EH (cell line): ENCODE data around the gene MED19.
"Not testable (repeated sequence)": the region's sequence is repeated elsewhere in the genome, so short reads cannot be mapped to it uniquely, and the experiment has no call there.

ENCODE experiments used
- DNase-seq: peaks from one replicate; pipeline ENCODE4 v3.0.0-alpha.2; 2015; ENCODE audit warnings: low read depth

The MED19 gene

DNA sequence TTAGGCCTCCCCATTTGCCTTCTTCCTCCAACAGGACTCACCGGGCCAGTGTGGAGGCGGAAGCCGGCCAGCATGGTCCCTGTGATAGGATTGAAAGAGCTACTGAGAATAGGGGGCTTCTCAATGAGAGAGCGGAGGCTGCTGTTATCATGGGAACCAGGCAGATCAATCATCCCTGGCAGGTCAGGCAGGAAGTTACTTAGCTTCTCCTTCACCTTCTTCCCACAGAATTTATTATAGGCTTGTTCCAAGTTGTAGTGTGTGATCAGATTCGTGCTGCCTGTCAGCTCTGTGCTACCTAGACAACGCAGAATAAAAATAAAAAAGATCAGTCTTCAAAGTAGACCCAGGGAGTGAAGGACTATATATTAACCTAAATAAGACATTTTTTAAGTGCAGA is 7.1 kb downstream of the MED19 start:
- DNase-seq, result no peak

DNA sequence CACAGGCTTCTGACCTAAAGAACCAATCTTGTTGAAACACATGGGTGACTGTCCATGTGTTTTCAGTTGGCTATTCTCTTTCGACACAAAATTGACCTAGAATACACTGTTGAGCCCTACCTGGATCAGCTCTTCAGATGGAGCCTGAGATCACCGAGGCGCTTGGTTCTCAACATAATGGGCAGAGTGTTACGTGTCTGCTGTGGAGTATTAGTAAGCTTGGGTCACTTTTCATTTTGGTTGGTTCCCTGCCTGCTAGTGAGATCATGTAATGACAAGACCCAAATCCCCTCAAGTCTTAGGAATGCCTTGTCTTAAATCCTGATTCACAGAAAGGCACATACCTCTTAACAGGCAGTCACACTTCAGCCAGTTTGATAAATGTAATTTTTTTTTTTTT is 8.7 kb downstream of the MED19 start:
- DNase-seq, result no peak

DNA sequence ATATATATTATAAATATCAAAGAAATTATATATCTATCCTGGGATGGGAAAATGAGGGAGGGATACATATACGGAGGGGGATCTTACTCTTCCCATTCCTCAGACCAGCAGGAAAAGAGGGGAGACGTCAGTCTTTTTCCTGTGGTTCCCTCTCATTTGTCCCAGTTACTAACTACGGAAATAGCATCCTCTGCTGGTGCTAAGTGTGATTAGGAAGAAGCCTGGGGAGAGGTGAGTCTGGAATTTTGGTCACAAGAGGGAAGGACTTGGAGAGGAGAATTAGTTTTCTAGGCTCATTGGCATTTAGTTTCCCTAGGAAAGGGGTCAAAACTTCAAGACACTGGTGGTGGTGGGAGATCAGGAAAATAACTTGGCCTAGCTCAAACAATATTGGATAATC is 11.6 kb downstream of the MED19 start:
- no peak for DNase-seq

DNA sequence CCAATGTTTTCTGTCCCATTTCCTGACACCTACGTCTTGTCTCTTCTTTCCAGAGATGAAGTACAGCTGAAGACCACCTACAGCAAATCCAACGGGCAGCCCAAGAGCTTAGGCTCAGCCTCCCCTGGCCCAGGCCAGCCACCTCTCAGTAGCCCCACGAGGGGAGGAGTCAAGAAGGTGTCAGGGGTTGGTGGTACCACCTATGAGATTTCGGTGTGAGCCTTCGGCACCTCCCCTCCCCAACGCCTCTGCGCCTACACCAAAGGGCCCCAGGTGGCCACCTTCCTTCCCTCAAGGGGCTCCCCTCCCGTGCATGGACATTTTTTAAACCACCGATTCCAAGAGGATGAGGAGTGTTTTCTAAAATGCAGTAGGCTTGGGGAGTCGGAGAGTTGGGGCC is 12.2 kb downstream of the MED19 start:
- no peak for DNase-seq

DNA sequence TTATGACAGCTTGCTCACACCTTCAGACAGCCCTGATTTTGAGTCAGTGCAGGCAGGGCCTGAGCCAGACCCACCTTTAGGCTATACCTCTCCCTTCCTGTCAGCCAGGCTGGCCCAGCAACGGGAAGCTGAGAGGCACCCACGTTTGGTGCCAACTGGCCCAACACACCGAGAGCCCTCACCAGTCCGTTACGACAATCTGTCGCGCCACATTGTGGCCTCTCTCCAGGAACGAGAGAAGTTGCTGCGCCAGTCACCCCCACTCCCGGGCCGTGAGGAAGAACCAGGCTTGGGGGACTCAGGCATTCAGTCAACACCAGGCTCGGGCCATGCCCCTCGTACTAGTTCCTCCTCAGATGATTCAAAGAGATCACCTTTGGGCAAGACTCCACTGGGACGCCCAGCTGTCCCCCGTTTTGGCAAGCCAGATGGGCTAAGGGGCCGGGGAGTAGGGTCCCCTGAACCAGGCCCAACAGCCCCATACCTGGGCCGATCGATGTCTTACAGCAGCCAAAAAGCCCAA is 13.1 kb downstream of the MED19 start:
- DNase-seq, result no peak

DNA sequence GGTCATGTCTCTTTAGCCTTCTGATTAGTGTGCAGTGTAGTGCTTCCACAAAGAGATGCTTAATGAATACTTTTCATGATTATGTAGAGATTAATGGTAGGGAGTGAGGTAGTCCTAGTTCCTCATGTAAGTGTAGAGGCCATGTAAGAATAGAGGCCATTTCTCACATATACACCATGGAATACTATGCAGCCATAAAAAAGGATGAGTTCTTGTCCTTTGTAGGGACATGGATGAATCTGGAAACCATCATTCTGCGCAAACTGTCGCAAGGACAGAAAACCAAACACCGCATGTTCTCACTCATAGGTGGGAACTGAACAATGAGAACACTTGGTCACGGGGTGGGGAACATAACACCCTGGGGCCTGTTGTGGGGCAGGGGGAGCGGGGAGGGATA is 21.5 kb downstream of the MED19 start:
- not testable (repeated sequence) for DNase-seq

DNA sequence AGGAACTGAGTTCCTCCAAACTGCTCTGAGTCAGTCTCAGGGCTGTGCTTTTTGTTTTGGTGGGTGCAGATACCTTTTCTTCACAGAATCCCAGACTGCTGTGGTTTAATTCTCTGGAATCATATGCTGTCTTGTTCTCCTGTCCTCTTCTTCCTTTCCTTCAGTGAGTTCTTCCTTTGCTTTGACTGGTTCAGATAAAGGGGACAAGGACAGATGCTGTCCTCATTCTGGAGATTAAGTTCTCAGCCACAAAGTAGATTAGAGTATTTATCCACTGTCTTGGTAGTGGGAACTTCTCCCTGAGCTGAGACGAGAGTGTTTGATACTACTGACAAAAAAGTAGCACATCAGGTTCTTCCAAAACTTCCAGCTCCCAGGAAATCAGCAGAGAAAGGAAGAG is 30.8 kb downstream of the MED19 start:
- no peak for DNase-seq

DNA sequence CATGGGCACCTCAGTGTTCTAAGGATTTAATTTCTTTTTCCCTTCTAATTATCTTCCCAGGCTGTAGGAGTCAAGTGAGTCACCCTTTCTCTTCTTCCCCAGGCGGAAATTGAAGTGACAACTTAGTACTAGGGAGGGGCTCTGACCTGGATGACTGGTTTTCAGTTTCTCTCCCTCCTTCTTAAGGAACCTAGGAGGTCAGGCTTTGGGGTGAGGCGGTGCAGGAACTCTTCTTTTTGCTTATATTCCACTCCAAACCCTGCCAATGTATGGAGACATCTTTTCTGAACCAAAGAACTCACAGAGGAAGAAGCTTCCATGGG is 31.5 kb downstream of the MED19 start:
- DNase-seq, result peak; percentile 59

DNA sequence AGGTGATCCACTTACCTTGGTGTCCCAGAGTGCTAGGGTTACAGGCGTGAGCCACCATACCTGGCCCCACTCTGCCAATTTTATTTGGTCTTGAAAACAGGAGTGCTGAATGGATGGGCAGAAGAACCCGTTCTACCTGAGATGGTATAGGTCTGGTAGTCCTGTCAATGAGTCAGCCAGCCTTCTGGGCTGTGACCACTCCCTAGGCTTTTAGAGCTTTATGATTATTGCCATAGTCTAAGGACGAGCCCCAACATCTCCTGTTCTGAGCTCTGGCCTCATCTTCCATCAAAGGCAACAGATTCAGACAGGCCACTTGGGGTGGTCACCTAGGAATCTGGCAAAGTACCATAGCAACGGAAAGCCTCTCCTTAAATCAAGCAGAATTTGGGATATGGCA is 32.6 kb downstream of the MED19 start:
- no peak for DNase-seq

DNA sequence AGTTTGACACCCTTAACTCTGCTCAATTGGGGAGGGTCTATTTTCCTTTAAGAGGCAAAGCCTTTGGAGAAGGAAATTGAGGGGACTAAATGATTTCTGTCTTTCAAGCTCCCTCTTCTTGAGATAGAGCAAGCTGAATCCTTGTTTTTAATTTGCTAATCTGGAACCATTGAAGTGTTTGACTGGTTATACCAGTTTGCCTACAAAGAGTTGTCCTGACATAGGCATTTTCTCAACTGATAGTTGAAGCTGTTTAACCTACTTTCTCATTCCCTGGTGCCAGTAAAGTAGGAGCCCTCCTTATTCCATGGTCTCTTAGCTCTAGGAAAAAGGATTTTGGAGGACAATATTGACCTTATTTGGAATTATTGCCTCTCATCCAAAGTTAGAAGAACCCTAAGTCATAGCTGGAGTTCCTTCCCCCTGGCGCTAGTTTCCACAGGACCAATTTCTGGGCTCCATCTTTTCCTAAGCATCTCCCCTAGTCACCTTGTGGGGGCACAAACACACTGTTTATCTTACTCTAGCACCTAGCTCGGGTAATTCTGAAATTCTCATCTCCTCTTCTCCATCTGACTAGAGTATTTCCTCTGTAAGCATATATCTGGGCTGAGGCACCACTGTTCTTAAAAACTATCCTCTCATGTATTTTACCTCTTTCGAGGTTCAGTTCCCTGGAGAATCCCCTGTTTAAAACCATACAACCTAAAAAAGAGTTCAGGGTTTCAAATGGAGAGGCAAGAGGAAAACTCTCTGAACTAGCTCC is 36.7 kb downstream of the MED19 start:
- DNase-seq, result no peak

DNA sequence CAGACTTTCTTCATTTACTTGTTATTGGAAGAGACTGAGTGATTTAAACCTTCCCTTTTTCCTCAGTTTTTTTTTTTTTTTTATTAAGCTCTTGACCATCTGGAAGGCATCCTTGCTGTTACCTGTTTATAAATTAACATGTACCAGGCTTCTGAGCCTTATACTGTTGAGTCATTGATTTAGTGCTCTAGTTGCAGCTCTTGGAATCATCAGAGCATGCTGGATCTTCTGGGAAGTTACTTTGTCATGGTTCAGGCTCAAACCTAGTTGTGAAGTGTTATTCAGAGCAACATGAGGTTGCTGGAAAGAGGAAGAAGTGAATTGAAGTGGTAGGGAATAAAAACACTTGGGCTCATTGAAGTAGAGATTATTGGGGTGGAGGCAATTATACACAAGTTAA is 37.8 kb downstream of the MED19 start:
- DNase-seq, result no peak

DNA sequence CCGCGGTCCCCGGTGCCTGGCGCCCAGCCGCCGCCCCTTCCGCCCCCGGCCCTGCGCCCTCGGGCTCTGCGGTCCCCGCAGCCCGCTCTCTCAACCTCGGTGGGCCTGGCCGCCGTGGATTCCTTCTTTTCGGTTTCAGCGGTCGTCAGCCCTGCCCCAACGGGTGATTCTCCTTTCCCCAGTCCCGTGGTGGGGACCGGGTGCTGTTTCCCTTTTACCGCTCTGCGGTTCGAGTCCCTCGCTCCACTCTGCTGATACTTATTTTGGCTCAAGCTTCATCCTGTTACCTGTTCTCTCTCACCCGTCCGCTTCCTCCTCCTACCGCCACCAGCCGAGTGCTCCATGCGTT is 43.6 kb downstream of the MED19 start:
- DNase-seq, result peak; percentile 22

DNA sequence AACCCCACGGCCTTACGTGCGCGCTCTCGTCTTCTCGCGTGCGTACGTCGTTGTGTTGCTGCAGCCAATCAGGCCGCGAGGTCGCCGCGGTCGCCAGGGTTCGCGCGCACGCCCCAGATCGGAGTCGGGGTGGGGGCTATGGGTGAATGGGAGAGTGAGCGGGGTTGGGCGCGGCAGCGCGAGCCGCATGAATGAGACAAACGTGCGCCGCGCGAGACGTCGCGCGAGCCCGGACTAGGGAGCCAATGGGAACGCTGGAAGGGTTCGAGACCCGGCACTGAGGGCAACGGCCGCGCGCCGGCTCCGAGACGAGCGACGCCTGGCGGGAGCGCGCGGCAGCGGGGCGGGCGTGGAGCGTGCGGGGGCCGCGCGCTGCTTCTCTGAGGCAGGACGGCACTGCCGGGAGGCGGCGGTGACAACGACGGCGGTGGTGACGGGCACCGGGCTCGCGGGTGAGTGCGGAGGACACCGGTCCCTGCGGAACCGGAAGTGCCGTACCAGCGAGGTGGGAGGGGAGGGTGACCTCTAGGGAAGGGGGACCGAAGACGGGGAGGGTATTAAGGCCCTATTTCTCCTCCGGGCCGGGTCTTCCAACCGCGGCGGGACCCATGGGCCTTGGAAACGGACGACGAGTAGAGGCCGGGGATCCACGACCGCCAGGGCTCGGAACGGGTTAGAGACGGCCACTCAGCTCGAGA is 44.1 kb downstream of the MED19 start, which contains the start of gene ZDHHC5:
ZDHHC5 (plus strand) TSS at position 379 of the 698 bp plus-strand sequence. CDS start 4,977 bp downstream, outside the sequence.
- peak; percentile 99 for DNase-seq

DNA sequence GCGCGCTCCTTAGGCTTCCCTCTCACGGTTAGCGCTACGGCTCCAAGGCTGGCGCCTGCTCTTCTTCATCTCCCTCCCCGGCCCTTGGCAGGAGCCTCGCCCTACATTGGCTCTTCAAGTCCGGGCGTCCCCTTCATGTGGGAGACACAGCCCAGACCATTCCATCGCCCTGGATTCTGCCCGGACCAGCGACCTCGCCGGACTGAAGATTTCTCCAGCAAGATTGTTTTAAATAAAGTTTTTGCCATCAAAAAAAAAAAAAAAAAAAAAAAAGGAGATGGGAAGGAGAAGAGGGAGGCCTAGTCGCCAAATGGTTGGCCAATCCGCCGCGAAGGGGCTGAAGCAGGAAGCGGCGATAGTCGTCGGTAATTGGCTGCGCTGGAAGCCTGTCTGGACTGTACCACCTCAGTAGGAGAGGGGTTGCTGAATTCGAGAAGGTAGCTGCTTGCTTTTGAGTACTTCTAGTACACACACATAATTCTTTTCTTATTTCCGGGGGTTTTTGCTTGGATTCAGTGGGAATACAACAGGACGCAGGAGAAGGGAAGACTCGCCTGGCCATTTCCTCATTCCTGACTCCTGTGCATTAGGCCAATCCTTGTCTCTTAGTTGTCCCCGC is 44.8 kb downstream of the MED19 start:
- peak; percentile 99 for DNase-seq

DNA sequence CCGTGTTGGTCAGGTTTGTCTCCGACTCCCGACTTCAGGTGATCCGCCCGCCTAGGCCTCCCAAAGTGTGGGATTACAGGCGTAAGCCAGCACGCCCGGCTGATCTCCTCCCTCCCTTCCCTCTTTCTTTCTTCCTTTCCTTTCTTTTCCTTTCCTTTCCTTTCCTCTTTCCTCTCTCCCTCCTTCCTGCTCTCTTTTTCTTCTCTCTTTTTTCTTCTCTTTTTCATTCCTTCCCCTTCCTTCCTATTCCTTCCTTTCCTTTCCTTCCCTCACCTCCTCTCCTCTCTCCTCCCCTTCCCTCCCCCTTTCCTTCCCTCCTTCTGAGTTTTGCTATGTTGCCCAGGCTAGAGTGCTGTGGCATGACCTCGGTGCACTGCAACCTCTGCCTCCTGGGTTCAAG is 48.0 kb downstream of the MED19 start:
- DNase-seq, result no peak

DNA sequence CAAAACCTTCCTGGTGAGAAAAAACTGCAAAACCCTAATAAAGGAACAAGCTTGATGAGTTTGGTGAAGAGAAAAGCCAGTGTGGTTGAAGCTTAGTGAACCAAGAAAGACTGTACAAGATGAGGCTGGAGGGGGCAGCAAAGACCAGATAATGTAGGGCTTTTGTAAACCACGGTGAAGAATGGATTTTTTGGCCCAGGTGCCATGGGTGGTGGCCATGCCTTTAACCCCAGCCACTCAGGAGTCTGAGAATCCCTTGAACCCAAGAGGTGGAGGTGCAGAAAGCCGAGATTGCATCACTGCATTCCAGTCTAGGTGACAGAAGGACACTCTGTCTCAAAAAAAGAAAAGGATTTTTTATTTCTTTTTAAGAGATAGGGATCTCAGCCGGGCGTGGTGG is 49.1 kb downstream of the MED19 start:
- no peak for DNase-seq

DNA sequence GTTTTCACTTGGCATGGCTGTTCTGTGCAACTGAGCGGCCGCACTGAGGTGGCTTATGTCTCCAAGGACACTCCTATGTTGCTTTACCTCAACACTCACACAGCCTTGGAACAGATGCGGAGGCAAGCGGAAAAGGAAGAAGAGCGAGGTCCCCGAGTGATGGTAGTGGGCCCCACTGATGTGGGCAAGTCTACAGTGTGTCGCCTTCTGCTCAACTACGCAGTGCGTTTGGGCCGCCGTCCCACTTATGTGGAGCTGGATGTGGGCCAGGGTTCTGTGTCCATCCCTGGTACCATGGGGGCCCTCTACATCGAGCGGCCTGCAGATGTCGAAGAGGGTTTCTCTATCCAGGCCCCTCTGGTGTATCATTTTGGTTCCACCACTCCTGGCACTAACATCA is 52.3 kb downstream of the MED19 start:
- DNase-seq, result no peak

DNA sequence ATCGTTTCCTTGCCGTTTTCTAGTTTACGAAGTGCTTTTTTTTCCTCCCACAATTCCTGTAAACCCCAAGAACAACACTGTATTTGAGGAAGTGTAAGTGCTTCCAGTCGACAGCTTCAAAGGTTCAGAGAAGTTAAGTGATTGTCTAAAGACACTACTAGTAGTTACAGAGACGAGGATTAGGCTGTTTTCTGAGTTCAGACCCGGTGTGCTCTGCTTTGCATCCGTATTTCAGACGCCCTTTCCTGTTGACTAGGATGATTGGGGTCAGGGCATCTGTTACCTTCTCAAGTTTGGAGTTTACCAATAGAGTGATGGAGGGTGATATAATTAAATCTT is 54.0 kb downstream of the MED19 start:
- no peak for DNase-seq

DNA sequence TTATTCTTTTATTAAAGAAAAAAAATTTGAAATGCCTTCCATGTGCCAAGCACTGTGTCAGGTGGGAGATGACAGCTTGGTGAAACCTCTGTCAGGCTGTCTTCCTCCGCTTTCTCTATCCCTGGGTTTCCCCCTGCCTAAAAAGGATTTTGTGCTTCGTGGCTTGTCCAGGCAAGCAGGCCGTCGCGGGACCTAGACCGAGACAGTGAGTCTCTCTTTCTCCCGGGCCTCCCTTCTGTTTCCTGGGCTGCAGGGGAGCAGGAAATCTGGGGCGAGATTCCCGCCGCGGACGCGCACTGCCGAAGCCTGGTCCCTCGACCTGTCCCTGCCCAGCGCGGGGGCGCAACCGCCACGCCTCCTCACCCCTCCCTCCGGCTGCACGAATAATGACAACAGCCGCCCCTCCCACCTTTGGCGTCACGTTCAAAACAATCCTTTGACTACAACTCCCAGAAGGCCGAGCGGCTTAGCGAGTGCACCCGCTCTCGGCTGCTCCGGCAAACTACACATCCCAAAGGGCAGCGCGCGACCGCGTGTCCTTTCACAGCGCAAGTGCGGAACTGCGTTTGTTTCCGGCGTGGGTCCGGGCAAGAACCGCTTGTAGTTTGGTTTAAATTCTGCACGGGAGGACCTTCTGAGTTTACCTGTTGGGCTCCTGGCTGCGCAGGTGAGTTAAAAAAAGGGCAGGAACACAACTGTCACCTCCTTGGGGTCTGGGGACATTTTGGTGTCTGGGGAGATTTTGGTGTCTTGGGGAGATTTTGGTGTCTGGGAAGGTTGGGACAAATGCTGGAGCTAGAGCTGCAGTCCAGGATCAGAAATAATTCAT is 54.6 kb downstream of the MED19 start, which contains the start of gene CLP1:
CLP1 (plus strand) TSS at position 569 of the 829 bp plus-strand sequence. CDS start 1,715 bp downstream, outside the sequence.
- peak; percentile 99 for DNase-seq

DNA sequence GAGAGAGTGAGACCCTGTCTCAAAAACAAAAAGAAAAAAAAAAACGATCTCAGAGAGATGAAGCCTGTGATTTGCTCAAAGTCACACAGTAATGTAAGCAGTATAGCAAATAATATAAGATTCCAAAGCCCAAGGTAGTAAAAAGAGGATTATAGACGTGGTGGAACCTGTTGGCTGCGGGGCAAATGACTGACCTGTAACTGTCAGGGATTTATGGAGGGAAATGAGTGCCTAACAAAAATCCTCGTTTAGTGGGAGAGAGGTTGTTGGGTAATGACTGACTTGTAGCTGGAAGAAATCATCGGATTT is 55.2 kb downstream of the MED19 start:
- no peak for DNase-seq
